HepG2 (cell line): ENCODE results near the gene GNAI2. TPM values are rescaled to one million over a fixed set of nuclear protein-coding genes. Genes with fewer than 3 reads are reported as not detected.

ENCODE experiments used
- BCL3 ChIP-seq: sonication (generic); formaldehyde crosslinking; IDR thresholded peaks from 2 replicates; pipeline ENCODE4 v1.5.1; 2020; ENCODE audit warnings: mild to moderate bottlenecking, missing genetic modification reagents, moderate library complexity
- KDM4B ChIP-seq: sonication (generic); formaldehyde crosslinking; IDR thresholded peaks from 2 replicates; pipeline ENCODE4 v1.4.0; 2020; ENCODE audit warnings: missing genetic modification reagents
- NFAT5 ChIP-seq: sonication (generic); formaldehyde crosslinking; IDR thresholded peaks from 2 replicates; pipeline ENCODE4 v1.4.0; 2020; ENCODE audit warnings: missing genetic modification reagents
- REPIN1 ChIP-seq: sonication (generic); formaldehyde crosslinking; IDR thresholded peaks from 2 replicates; pipeline ENCODE4 v1.8.0; 2022; ENCODE audit warnings: missing genetic modification reagents, low read depth, mild to moderate bottlenecking, borderline replicate concordance
- RXRB ChIP-seq: IDR thresholded peaks from 2 replicates; pipeline ENCODE4 v1.6.1; 2016; ENCODE audit warnings: borderline replicate concordance, missing genetic modification reagents, missing compliant biosample characterization
- SKI ChIP-seq: fragments of 450-650 bp; IDR thresholded peaks from one replicate; pipeline ENCODE4 v1.6.1; 2018; ENCODE audit warnings: mild to moderate bottlenecking; ENCODE audit not compliant: partially characterized antibody
- SOX13 ChIP-seq, 3 experiments: fragments of 450-650 bp in 1 of 3; sonication (generic) in 1 of 3; formaldehyde crosslinking in 1 of 3; IDR thresholded peaks in 2 of 3; conservative IDR thresholded peaks in 1 of 3; 2 replicates each; pipeline versions ENCODE4 v1.5.0 to v1.6.1; 2016 to 2020; ENCODE audit warnings: antibody characterized with exemption in 1 of 3, mild to moderate bottlenecking in 1 of 3, missing compliant biosample characterization in 1 of 3, missing genetic modification reagents in 1 of 3, moderate library complexity in 1 of 3
- TAF1 ChIP-seq: sonication (generic); formaldehyde crosslinking; IDR thresholded peaks from 2 replicates; pipeline ENCODE4 v1.4.0; 2020; ENCODE audit warnings: missing genetic modification reagents
- TBX2 ChIP-seq: sonication (generic); formaldehyde crosslinking; IDR thresholded peaks from 2 replicates; pipeline ENCODE4 v1.5.0; 2020; ENCODE audit warnings: missing genetic modification reagents, mild to moderate bottlenecking, borderline replicate concordance
- THAP11 ChIP-seq: IDR thresholded peaks from 2 replicates; pipeline ENCODE4 v1.6.1; 2016; ENCODE audit warnings: missing biosample characterization, missing genetic modification reagents
- ZNF224 ChIP-seq: sonication (generic); formaldehyde crosslinking; IDR thresholded peaks from 2 replicates; pipeline ENCODE4 v1.5.0; 2020; ENCODE audit warnings: mild to moderate bottlenecking, missing genetic modification reagents
- ZNF281 ChIP-seq: sonication (generic); formaldehyde crosslinking; IDR thresholded peaks from 2 replicates; pipeline ENCODE4 v1.4.0; 2020; ENCODE audit warnings: missing genetic modification reagents, borderline replicate concordance
- ZNF574 ChIP-seq: sonication (generic); formaldehyde crosslinking; IDR thresholded peaks from 2 replicates; pipeline ENCODE4 v1.4.0; 2020; ENCODE audit warnings: missing genetic modification reagents
- ZNF644 ChIP-seq: IDR thresholded peaks from 2 replicates; pipeline ENCODE4 v1.6.1; 2016; ENCODE audit warnings: low read depth
- ZNF768 ChIP-seq: sonication (generic); formaldehyde crosslinking; IDR thresholded peaks from 2 replicates; pipeline ENCODE4 v1.4.0; 2020; ENCODE audit warnings: missing genetic modification reagents
- polyA plus RNA-seq, 8 experiments: library from polyadenylated mRNA; depleted of rRNA in 3 of 8; stranded (reverse) in 7 of 8; unstranded in 1 of 8; fragments of >200 nt; fragmentation: Illumina TruSeq in 4 of 8; extraction: Trizol in 4 of 8; gene quantifications; 2 replicates each; pipeline versions ENCODE4 v1.2.1 to v1.2.3, GENCODE V29; 2011 to 2016; ENCODE audit warnings: low read depth in 4 of 8, missing spikeins in 1 of 8, mixed read lengths in 1 of 8; ENCODE audit not compliant: insufficient read depth in 1 of 8
- total RNA-seq, 5 experiments: library from RNA; depleted of rRNA; stranded (reverse); fragments of >200 nt; fragmentation: Illumina TruSeq; extraction: Trizol; gene quantifications; 2 replicates each; pipeline ENCODE4 v1.2.3, GENCODE V29; 2016; ENCODE audit warnings: low read depth in 1 of 5

GNAI2 gene
- total and polyA plus RNA-seq, 2 of the 13 experiments (the other 11 are each of a cell fraction or from before 2014, with no cell fraction given) = 51.1 to 66.2 TPM

- TF ChIP-seq ZNF281 (CRISPR knock-in tag) (no peak), SKI (peak; percentile 13), ZNF644 (CRISPR knock-in tag) (no peak), SOX13 (IDR thresholded peaks at IDR 0.05) (no peak), SOX13 (CRISPR knock-in tag; conservative IDR thresholded peaks at IDR 0.05 in 1 of 2, IDR thresholded peaks at IDR 0.05 in 1 of 2) (peak in 1 of 2 experiments; percentile 28; a peak in 2 of 4 replicates), KDM4B (CRISPR knock-in tag) (peak; percentile 89), TBX2 (CRISPR knock-in tag) (peak; percentile 61; the same call in 1 of the 2 replicates), ZNF574 (CRISPR knock-in tag) (peak; percentile 96), RXRB (CRISPR knock-in tag) (peak; percentile 68; the same call in 1 of the 2 replicates), TAF1 (no peak), ZNF768 (CRISPR knock-in tag) (peak; percentile 63; the same call in 1 of the 2 replicates), ZNF224 (CRISPR knock-in tag) (no peak), BCL3 (CRISPR knock-in tag) (0 out of 2 replicates have a peak, but pooled peaks have one; percentile 33), THAP11 (CRISPR knock-in tag) (peak; percentile 71; the same call in 1 of the 2 replicates), REPIN1 (CRISPR knock-in tag) (peak; percentile 75; the same call in 1 of the 2 replicates), NFAT5 (CRISPR knock-in tag) (no peak)
Measured at GRCh38 chr3:50272911-50273688, 37.1 kb downstream of the GNAI2 start (continued).
